ENCODE results near the gene NPS. TPM values are rescaled to one million over a fixed set of nuclear protein-coding genes. Genes with fewer than 3 reads are reported as not detected.

NPS gene, protein sequence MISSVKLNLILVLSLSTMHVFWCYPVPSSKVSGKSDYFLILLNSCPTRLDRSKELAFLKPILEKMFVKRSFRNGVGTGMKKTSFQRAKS
- not detected for total RNA-seq
- polyA plus RNA-seq = not detected
- long read RNA-seq, donor 1 = 0 reads
- long read RNA-seq, donor 2 = 0 reads

GRCh38 chr10:127549009-127549408, at the start of gene NPS:
TSS of gene NPS (plus strand) at chr10:127549309. CDS start at chr10:127549369, 60 bp downstream.
- 58 to 68% (median 63%) methylated on average over 4 of the region's 4 CpGs for WGBS, 5 donors
- intact Hi-C loops (cut with DNase I; ENCODE audit: low total_unique reads) = no loop called here
- Histone ChIP-seq H3K4me3 (no peak within 1 kb of the TSS), H3K4me1 (no peaks in the 10 kb centered on the region), H3K36me3 (no peaks in the 10 kb centered on the region), H3K9me3 (peaks cover 0 to 35% (median 31%) of the 10 kb centered on the region in 8 donors), H3K27me3 (replicated peaks in 1 of 7) (peaks cover 0 to 4% (median 0%) of the 10 kb centered on the region in 7 donors), H3K27ac (no peak within 1 kb of the TSS)
- no peak for DNase-seq
- TF ChIP-seq POLR2A (IDR thresholded peaks at IDR 0.05) (no peak), POLR2AphosphoS5 (IDR thresholded peaks at IDR 0.05) (no peak)
- TF ChIP-seq, protein P1, sequence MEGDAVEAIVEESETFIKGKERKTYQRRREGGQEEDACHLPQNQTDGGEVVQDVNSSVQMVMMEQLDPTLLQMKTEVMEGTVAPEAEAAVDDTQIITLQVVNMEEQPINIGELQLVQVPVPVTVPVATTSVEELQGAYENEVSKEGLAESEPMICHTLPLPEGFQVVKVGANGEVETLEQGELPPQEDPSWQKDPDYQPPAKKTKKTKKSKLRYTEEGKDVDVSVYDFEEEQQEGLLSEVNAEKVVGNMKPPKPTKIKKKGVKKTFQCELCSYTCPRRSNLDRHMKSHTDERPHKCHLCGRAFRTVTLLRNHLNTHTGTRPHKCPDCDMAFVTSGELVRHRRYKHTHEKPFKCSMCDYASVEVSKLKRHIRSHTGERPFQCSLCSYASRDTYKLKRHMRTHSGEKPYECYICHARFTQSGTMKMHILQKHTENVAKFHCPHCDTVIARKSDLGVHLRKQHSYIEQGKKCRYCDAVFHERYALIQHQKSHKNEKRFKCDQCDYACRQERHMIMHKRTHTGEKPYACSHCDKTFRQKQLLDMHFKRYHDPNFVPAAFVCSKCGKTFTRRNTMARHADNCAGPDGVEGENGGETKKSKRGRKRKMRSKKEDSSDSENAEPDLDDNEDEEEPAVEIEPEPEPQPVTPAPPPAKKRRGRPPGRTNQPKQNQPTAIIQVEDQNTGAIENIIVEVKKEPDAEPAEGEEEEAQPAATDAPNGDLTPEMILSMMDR (IDR thresholded peaks at IDR 0.05 in 8 of 11, conservative IDR thresholded peaks at IDR 0.05 in 3 of 11) = no peak

GRCh38 chr10:127500127-127500526, 49.0 kb upstream of the NPS start:
- no peak overlapping the region for H3K4me3 ChIP-seq
- intact Hi-C loops (cut with DNase I; ENCODE audit: low total_unique reads) = no loop called here
- WGBS, 5 donors = 62 to 75% (median 68%) methylated on average over 8 of the region's 8 CpGs
- H3K9me3 ChIP-seq = no peaks in the 10 kb centered on the region
- no peaks in the 10 kb centered on the region for H3K4me1 ChIP-seq
- H3K36me3 ChIP-seq = no peaks in the 10 kb centered on the region
- no peak overlapping the region for H3K27ac ChIP-seq
- peaks cover 0 to 36% (median 0%) of the 10 kb centered on the region in 7 donors for H3K27me3 ChIP-seq (replicated peaks in 1 of 7)
- DNase-seq = no peak
- TF ChIP-seq, protein P1 (IDR thresholded peaks at IDR 0.05 in 8 of 11, conservative IDR thresholded peaks at IDR 0.05 in 3 of 11) = no peak

- 47 to 61% (median 54%) methylated on average over 9 of the region's 9 CpGs for WGBS, 5 donors
- Histone ChIP-seq H3K9me3 (no peaks in the 10 kb centered on the region), H3K27me3 (replicated peaks in 1 of 7) (peaks cover 0 to 18% (median 0%) of the 10 kb centered on the region in 7 donors), H3K27ac (no peak overlapping the region), H3K4me3 (no peak overlapping the region), H3K36me3 (no peaks in the 10 kb centered on the region), H3K4me1 (no peaks in the 10 kb centered on the region)
- DNase-seq = no peak
- TF ChIP-seq, protein P1 (IDR thresholded peaks at IDR 0.05 in 8 of 11, conservative IDR thresholded peaks at IDR 0.05 in 3 of 11) = no peak
- no peak for TF ChIP-seq POLR2AphosphoS5 (IDR thresholded peaks at IDR 0.05)
- TF ChIP-seq POLR2A (IDR thresholded peaks at IDR 0.05) = no peak
- intact Hi-C loops (cut with DNase I; ENCODE audit: low total_unique reads) = no loop called here
Observed at GRCh38 chr10:127506094-127506493, 43.0 kb upstream of the NPS start.

DNA sequence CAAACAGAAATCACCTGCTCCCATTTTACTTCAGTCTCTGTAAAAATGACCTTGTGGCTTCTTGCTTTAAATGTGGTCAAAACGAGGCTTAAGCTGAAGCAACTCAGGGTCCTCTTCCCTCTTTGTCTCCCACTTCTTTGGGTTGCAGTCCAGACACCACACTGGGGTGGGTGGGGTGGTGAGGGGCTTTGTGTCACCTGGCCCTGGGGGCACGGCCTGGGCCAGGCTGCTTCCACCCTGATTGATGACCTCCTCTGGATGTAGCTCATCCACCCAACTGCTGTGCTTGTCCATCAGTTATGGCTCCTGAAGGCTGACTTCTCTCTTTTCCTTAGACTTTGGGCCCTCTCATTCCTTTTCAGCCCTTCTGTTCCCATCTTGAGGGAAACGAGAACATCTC, 26.8 kb upstream of the NPS start:
- WGBS, 5 donors = 56 to 82% (median 62%) methylated on average over 3 of the region's 3 CpGs
- H3K27ac ChIP-seq = no peak overlapping the region
- H3K36me3 ChIP-seq = no peaks in the 10 kb centered on the region
- H3K27me3 ChIP-seq (replicated peaks in 1 of 7) = no peaks in the 10 kb centered on the region
- peaks cover 0 to 11% (median 2%) of the 10 kb centered on the region in 8 donors for H3K9me3 ChIP-seq
- TF ChIP-seq POLR2A (IDR thresholded peaks at IDR 0.05) (no peak), POLR2AphosphoS5 (IDR thresholded peaks at IDR 0.05) (no peak)
- TF ChIP-seq, protein P1 (IDR thresholded peaks at IDR 0.05 in 8 of 11, conservative IDR thresholded peaks at IDR 0.05 in 3 of 11) = no peak
- intact Hi-C loops (cut with DNase I; ENCODE audit: low total_unique reads) = no loop called here
- H3K4me1 ChIP-seq = no peaks in the 10 kb centered on the region
- no peak overlapping the region for H3K4me3 ChIP-seq
- no peak for DNase-seq

Measured in spleen (tissue), 13 donors.